MM.1S (cell line): Measurements from ENCODE around the gene MCTS1.

Experiments used
- CTCF ChIP-seq: fragments of 300-600 bp; sonication (generic); IDR thresholded peaks from 2 replicates; pipeline ENCODE4 v1.5.1; 2016; ENCODE audit warnings: antibody characterized with exemption, low read length, mixed read lengths
- EZH2 ChIP-seq: fragments of 300-600 bp; sonication (generic); optimal IDR thresholded peaks from 2 replicates; pipeline ENCODE3; 2017; ENCODE audit warnings: low read depth, mild to moderate bottlenecking, antibody characterized with exemption, low read length, mixed read lengths
- EZH2phosphoT487 ChIP-seq: fragments of 300-600 bp; sonication (generic); IDR thresholded peaks from 2 replicates; pipeline ENCODE4 v1.6.1; 2018; ENCODE audit warnings: antibody characterized with exemption, low read length

- no peak for TF ChIP-seq CTCF
- no peak for TF ChIP-seq EZH2
- no peak for TF ChIP-seq EZH2phosphoT487
These were observed 47.6 kb upstream of the MCTS1 start for GRCh38 chrX:120556251-120556650.
